Mesothelial cell of epicardium (in vitro differentiated cells): ENCODE measurements around the gene LBH. TPM values are rescaled to one million over a fixed set of nuclear protein-coding genes. Genes with fewer than 3 reads are reported as not detected.

Experiments used
- DNase-seq, 2 experiments: peaks; one replicate each; pipeline ENCODE4 v3.0.0; 2021; ENCODE audit warnings: low spot score in 2 of 2; ENCODE audit not compliant: unreplicated experiment in 2 of 2
- H3K27ac Mint-ChIP-seq: 2 replicates; pipeline ENCODE4 v1.8.0; 2021; ENCODE audit warnings: mixed read lengths
- H3K27me3 Mint-ChIP-seq: 2 replicates; pipeline ENCODE4 v1.8.0; 2021; ENCODE audit warnings: low read depth, mixed read lengths
- H3K36me3 Mint-ChIP-seq: 2 replicates; pipeline ENCODE4 v1.8.0; 2021; ENCODE audit warnings: mixed read lengths
- H3K4me1 Mint-ChIP-seq: 2 replicates; pipeline ENCODE4 v1.8.0; 2021; ENCODE audit warnings: mixed read lengths
- H3K4me3 Mint-ChIP-seq: 2 replicates; pipeline ENCODE4 v1.8.0; 2021; ENCODE audit warnings: mild to moderate bottlenecking, moderate library complexity, mixed read lengths
- H3K9me3 Mint-ChIP-seq: 2 replicates; pipeline ENCODE4 v1.8.0; 2021; ENCODE audit warnings: mixed read lengths
- CTCF ChIP-seq: fragments of 200-600 bp; sonication (generic); IDR thresholded peaks from one replicate; pipeline ENCODE4 v1.5.0; 2021; ENCODE audit warnings: antibody characterized with exemption; ENCODE audit not compliant: unreplicated experiment
- total RNA-seq: library from RNA; stranded (reverse); gene quantifications from 3 replicates; pipeline ENCODE4 v1.2.1, GENCODE V29; 2021

LBH gene
- total RNA-seq, result 41.0 to 48.8 TPM (median 44.5 TPM) in 3 replicates

- H3K27ac Mint-ChIP-seq, result peak within 1 kb of the TSS; percentile 93
- DNase-seq, result peak; percentile 74 to 86
- peaks cover 32% of the 10 kb centered on the region for H3K4me1 Mint-ChIP-seq
- TF ChIP-seq CTCF, result no peak
- no peaks in the 10 kb centered on the region for H3K9me3 Mint-ChIP-seq
- peaks cover 6% of the 10 kb centered on the region for H3K27me3 Mint-ChIP-seq
- peaks cover 15% of the 10 kb centered on the region for H3K36me3 Mint-ChIP-seq
- H3K4me3 Mint-ChIP-seq, result peak within 1 kb of the TSS; percentile 79
Measured at GRCh38 chr2:30231212-30231995, at the start of gene LBH. TSS of gene LBH (plus strand) at chr2:30231534. CDS start at chr2:30231739, 205 bp downstream.

GRCh38 chr2:30184035-30184434 is 47.3 kb upstream of the LBH start:
- no peak for TF ChIP-seq CTCF
- H3K4me3 Mint-ChIP-seq, result no peak overlapping the region
- no peak for DNase-seq
- no peak overlapping the region for H3K27ac Mint-ChIP-seq
- no peaks in the 10 kb centered on the region for H3K4me1 Mint-ChIP-seq
- no peaks in the 10 kb centered on the region for H3K9me3 Mint-ChIP-seq
- H3K27me3 Mint-ChIP-seq, result peaks cover 4% of the 10 kb centered on the region
- no peaks in the 10 kb centered on the region for H3K36me3 Mint-ChIP-seq

GRCh38 chr2:30185178-30185577 is 46.2 kb upstream of the LBH start:
- no peak for TF ChIP-seq CTCF

GRCh38 chr2:30188292-30188691 is 43.0 kb upstream of the LBH start:
- H3K27ac Mint-ChIP-seq, result no peak overlapping the region
- H3K36me3 Mint-ChIP-seq, result no peaks in the 10 kb centered on the region
- H3K4me3 Mint-ChIP-seq, result no peak overlapping the region
- H3K4me1 Mint-ChIP-seq, result peaks cover 4% of the 10 kb centered on the region
- no peak for TF ChIP-seq CTCF
- H3K9me3 Mint-ChIP-seq, result peaks cover 5% of the 10 kb centered on the region
- peaks cover 5% of the 10 kb centered on the region for H3K27me3 Mint-ChIP-seq
- no peak for DNase-seq

More at GRCh38 chr2:30185178-30185577, 46.2 kb upstream of the LBH start:
- no peak overlapping the region for H3K27ac Mint-ChIP-seq
- H3K9me3 Mint-ChIP-seq, result peaks cover 5% of the 10 kb centered on the region
- peaks cover 5% of the 10 kb centered on the region for H3K27me3 Mint-ChIP-seq
- H3K36me3 Mint-ChIP-seq, result no peaks in the 10 kb centered on the region
- no peaks in the 10 kb centered on the region for H3K4me1 Mint-ChIP-seq
- DNase-seq, result no peak
- H3K4me3 Mint-ChIP-seq, result no peak overlapping the region

GRCh38 chr2:30190637-30191036 is 40.7 kb upstream of the LBH start:
- no peak for DNase-seq
- no peak for TF ChIP-seq CTCF
- Mint-ChIP-seq H3K27me3 (peaks cover 4% of the 10 kb centered on the region), H3K4me1 (peaks cover 6% of the 10 kb centered on the region), H3K9me3 (peaks cover 5% of the 10 kb centered on the region), H3K4me3 (no peak overlapping the region), H3K36me3 (no peaks in the 10 kb centered on the region), H3K27ac (no peak overlapping the region)
